ENCODE results near the gene CHCT1.
"Not testable (repeated sequence)": the region's sequence is repeated elsewhere in the genome, so short reads cannot be mapped to it uniquely, and the experiment has no call there.

The CHCT1 gene

GRCh38 chr17:60383379-60383778 is 38.9 kb upstream of the CHCT1 start:
- Histone ChIP-seq H2AFZ (ENCODE audit: low read depth) (no peak overlapping the region), H3K27ac (no peak overlapping the region), H3K4me1 (ENCODE audit: low read depth, poor library complexity, severe bottlenecking) (no peaks in the 10 kb centered on the region), H4K20me1 (ENCODE audit: insufficient read depth) (no peaks in the 10 kb centered on the region), H3K4me2 (no peak overlapping the region), H3K9ac (no peak overlapping the region), H3K79me2 (ENCODE audit: insufficient read depth, low read depth) (peaks cover 20% of the 10 kb centered on the region; the same call in 1 of the 2 replicates), H3K27me3 (ENCODE audit: insufficient read depth, low read depth) (no peaks in the 10 kb centered on the region), H3K36me3 (ENCODE audit: insufficient read depth) (no peaks in the 10 kb centered on the region), H3K4me3 (IDR thresholded peaks at IDR 0.05; ENCODE audit: insufficient read depth, low read depth, low read length) (no peak overlapping the region)
- no peak for TF ChIP-seq CTCF (conservative IDR thresholded peaks at IDR 0.05; ENCODE audit: low read depth, low read length)

GRCh38 chr17:60384921-60385320 is 37.4 kb upstream of the CHCT1 start:
- not testable (repeated sequence) for H3K36me3 ChIP-seq (ENCODE audit: insufficient read depth); H4K20me1 ChIP-seq (ENCODE audit: insufficient read depth); H3K4me3 ChIP-seq (IDR thresholded peaks at IDR 0.05; ENCODE audit: insufficient read depth, low read depth, low read length); H3K4me2 ChIP-seq; H3K9ac ChIP-seq; H3K4me1 ChIP-seq (ENCODE audit: low read depth, poor library complexity, severe bottlenecking); H3K27ac ChIP-seq; H3K27me3 ChIP-seq (ENCODE audit: insufficient read depth, low read depth); H2AFZ ChIP-seq (ENCODE audit: low read depth)
- H3K79me2 ChIP-seq (ENCODE audit: insufficient read depth, low read depth), result peaks cover 24% of the 10 kb centered on the region; the same call in 1 of the 2 replicates

GRCh38 chr17:60386147-60387058 is 35.9 kb upstream of the CHCT1 start:
- Histone ChIP-seq H3K27me3 (ENCODE audit: insufficient read depth, low read depth) (no peaks in the 10 kb centered on the region), H3K4me1 (ENCODE audit: low read depth, poor library complexity, severe bottlenecking) (peaks cover 12% of the 10 kb centered on the region), H3K36me3 (ENCODE audit: insufficient read depth) (no peaks in the 10 kb centered on the region), H3K4me3 (IDR thresholded peaks at IDR 0.05; ENCODE audit: insufficient read depth, low read depth, low read length) (no peak overlapping the region), H4K20me1 (ENCODE audit: insufficient read depth) (no peaks in the 10 kb centered on the region), H3K27ac (no peak overlapping the region), H3K79me2 (ENCODE audit: insufficient read depth, low read depth) (peaks cover 31% of the 10 kb centered on the region; the same call in 1 of the 2 replicates), H3K9ac (no peak overlapping the region), H2AFZ (ENCODE audit: low read depth) (no peak overlapping the region), H3K4me2 (no peak overlapping the region)
- TF ChIP-seq CTCF (conservative IDR thresholded peaks at IDR 0.05; ENCODE audit: low read depth, low read length), result no peak

- no peak overlapping the region for H3K4me2 ChIP-seq
- no peaks in the 10 kb centered on the region for H3K36me3 ChIP-seq (ENCODE audit: insufficient read depth)
- no peak overlapping the region for H2AFZ ChIP-seq (ENCODE audit: low read depth)
- no peak overlapping the region for H3K27ac ChIP-seq
- H3K4me3 ChIP-seq (IDR thresholded peaks at IDR 0.05; ENCODE audit: insufficient read depth, low read depth, low read length), result no peak overlapping the region
- no peak overlapping the region for H3K9ac ChIP-seq
- H4K20me1 ChIP-seq (ENCODE audit: insufficient read depth), result no peaks in the 10 kb centered on the region
- peaks cover 12% of the 10 kb centered on the region for H3K4me1 ChIP-seq (ENCODE audit: low read depth, poor library complexity, severe bottlenecking)
- no peak for TF ChIP-seq CTCF (conservative IDR thresholded peaks at IDR 0.05; ENCODE audit: low read depth, low read length)
- H3K27me3 ChIP-seq (ENCODE audit: insufficient read depth, low read depth), result no peaks in the 10 kb centered on the region
- H3K79me2 ChIP-seq (ENCODE audit: insufficient read depth, low read depth), result peaks cover 31% of the 10 kb centered on the region; the same call in 1 of the 2 replicates
These were observed 34.6 kb upstream of the CHCT1 start for GRCh38 chr17:60387666-60388065.

GRCh38 chr17:60388742-60389141 is 33.5 kb upstream of the CHCT1 start:
- no peak for TF ChIP-seq CTCF (conservative IDR thresholded peaks at IDR 0.05; ENCODE audit: low read depth, low read length)
- Histone ChIP-seq H3K27me3 (ENCODE audit: insufficient read depth, low read depth) (no peaks in the 10 kb centered on the region), H3K4me1 (ENCODE audit: low read depth, poor library complexity, severe bottlenecking) (peaks cover 18% of the 10 kb centered on the region), H3K4me3 (IDR thresholded peaks at IDR 0.05; ENCODE audit: insufficient read depth, low read depth, low read length) (no peak overlapping the region), H3K36me3 (ENCODE audit: insufficient read depth) (no peaks in the 10 kb centered on the region), H3K27ac (no peak overlapping the region), H3K9ac (no peak overlapping the region), H4K20me1 (ENCODE audit: insufficient read depth) (no peaks in the 10 kb centered on the region), H3K4me2 (no peak overlapping the region), H2AFZ (ENCODE audit: low read depth) (no peak overlapping the region), H3K79me2 (ENCODE audit: insufficient read depth, low read depth) (peaks cover 31% of the 10 kb centered on the region; the same call in 1 of the 2 replicates)

Measured in KMS-11 (cell line).